ENCODE data around the gene ZHX3. TPM values are rescaled to one million over a fixed set of nuclear protein-coding genes. Genes with fewer than 3 reads are reported as not detected.

The ZHX3 gene
- total RNA-seq, 3 donors from 2014 or later (not counting 1 experiment from before 2014, with no cell fraction given), result 9.0 to 11.8 (median 10.3) TPM

GRCh38 chr20:41320441-41320840 is 2.9 kb upstream of the ZHX3 start:
- peaks cover 0 to 3% of the 10 kb centered on the region in 2 donors for H3K27me3 Mint-ChIP-seq (ENCODE audit: low read depth in 2 of 2)
- H3K27ac Mint-ChIP-seq, result no peak overlapping the region
- peaks cover 11% of the 10 kb centered on the region for H3K4me1 ChIP-seq (ENCODE audit: control insufficient read depth, insufficient read depth, low read length)
- H3K36me3 Mint-ChIP-seq, result no peaks in the 10 kb centered on the region
- no peaks in the 10 kb centered on the region for H3K9me3 Mint-ChIP-seq
- no peak for ATAC-seq
- no peaks in the 10 kb centered on the region for H3K27me3 ChIP-seq (ENCODE audit: control insufficient read depth, insufficient read depth, low read length)
- no peak for TF ChIP-seq CTCF (IDR thresholded peaks at IDR 0.05)
- intact Hi-C loops (cut with micrococcal nuclease), result no loop called here
- H3K36me3 ChIP-seq (ENCODE audit: control insufficient read depth, insufficient read depth, low read length), result no peaks in the 10 kb centered on the region
- H3K27ac ChIP-seq (ENCODE audit: low read length), result no peak overlapping the region
- peaks cover 13 to 19% of the 10 kb centered on the region in 2 donors for H3K4me1 Mint-ChIP-seq
- no peak for DNase-seq
- H3K4me3 Mint-ChIP-seq, result no peak overlapping the region
- H3K4me3 ChIP-seq (ENCODE audit: low read length), result no peak overlapping the region
- no peaks in the 10 kb centered on the region for H3K9me3 ChIP-seq (ENCODE audit: control insufficient read depth, insufficient read depth, low read length)

- no peak for TF ChIP-seq CTCF (IDR thresholded peaks at IDR 0.05)
- Histone ChIP-seq H3K4me3 (ENCODE audit: low read length) (no peak overlapping the region), H3K27me3 (ENCODE audit: control insufficient read depth, insufficient read depth, low read length) (no peaks in the 10 kb centered on the region), H3K9me3 (ENCODE audit: control insufficient read depth, insufficient read depth, low read length) (no peaks in the 10 kb centered on the region), H3K27ac (ENCODE audit: low read length) (no peak overlapping the region), H3K4me1 (ENCODE audit: control insufficient read depth, insufficient read depth, low read length) (peaks cover 11% of the 10 kb centered on the region), H3K36me3 (ENCODE audit: control insufficient read depth, insufficient read depth, low read length) (no peaks in the 10 kb centered on the region)
- H3K4me1 Mint-ChIP-seq, result peaks cover 13 to 19% of the 10 kb centered on the region in 2 donors
- WGBS (ENCODE audit: insufficient coverage), result 81% methylated on average over 4 of the region's 5 CpGs
- H3K36me3 Mint-ChIP-seq, result no peaks in the 10 kb centered on the region
- intact Hi-C loops (cut with micrococcal nuclease), result loop anchor here (5.0 kb wide), 1 partner anchor 181 kb away; the partner anchor contains the start of gene PLCG1
- peak overlapping the region; percentile 78 for H3K4me3 Mint-ChIP-seq
- DNase-seq (peak in 1 of 2 donors; percentile 25), ATAC-seq (no peak)
- peak overlapping the region; percentile 17 to 55 for H3K27ac Mint-ChIP-seq
- peaks cover 0 to 3% of the 10 kb centered on the region in 2 donors for H3K27me3 Mint-ChIP-seq (ENCODE audit: low read depth in 2 of 2)
- no peaks in the 10 kb centered on the region for H3K9me3 Mint-ChIP-seq
Observed at GRCh38 chr20:41318271-41318649, 729 bp upstream of the ZHX3 start.

GRCh38 chr20:41316602-41317545 is 657 bp downstream of the ZHX3 start:
- H3K27me3 Mint-ChIP-seq (ENCODE audit: low read depth in 2 of 2), result peaks cover 0 to 3% of the 10 kb centered on the region in 2 donors
- H3K4me3 ChIP-seq (ENCODE audit: low read length), result peak overlapping the region; percentile 47
- H3K4me3 Mint-ChIP-seq, result peak overlapping the region; percentile 87

More at GRCh38 chr20:41316602-41317545, 657 bp downstream of the ZHX3 start:
- Histone ChIP-seq H3K4me1 (ENCODE audit: control insufficient read depth, insufficient read depth, low read length) (peaks cover 11% of the 10 kb centered on the region), H3K36me3 (ENCODE audit: control insufficient read depth, insufficient read depth, low read length) (no peaks in the 10 kb centered on the region), H3K9me3 (ENCODE audit: control insufficient read depth, insufficient read depth, low read length) (peaks cover 2% of the 10 kb centered on the region), H3K27ac (ENCODE audit: low read length) (peak overlapping the region; percentile 65), H3K27me3 (ENCODE audit: control insufficient read depth, insufficient read depth, low read length) (no peaks in the 10 kb centered on the region)
- H3K9me3 Mint-ChIP-seq, result no peaks in the 10 kb centered on the region
- H3K27ac Mint-ChIP-seq, result peak overlapping the region; percentile 70 to 85
- intact Hi-C loops (cut with micrococcal nuclease), result loop anchor here (5.0 kb wide), 1 partner anchor 180 kb away; the partner anchor contains the start of gene PLCG1
- no peaks in the 10 kb centered on the region for H3K36me3 Mint-ChIP-seq
- DNase-seq (peak; percentile 59 to 81), ATAC-seq (peak; percentile 58 to 70 (median 64))
- WGBS (ENCODE audit: insufficient coverage), result 4% methylated on average over 66 of the region's 66 CpGs
- no peak for TF ChIP-seq CTCF (IDR thresholded peaks at IDR 0.05)
- H3K4me1 Mint-ChIP-seq, result peaks cover 13 to 19% of the 10 kb centered on the region in 2 donors
